Activated naive CD8-positive, alpha-beta T cell treated with anti-CD3 and anti-CD28 coated beads, Interleukin-2, amount 50 U/mL, for 24 hours (primary cell): ENCODE data around the gene BNIP5.
"Not testable (repeated sequence)": the region's sequence is repeated elsewhere in the genome, so short reads cannot be mapped to it uniquely, and the experiment has no call there.

Source experiments
- ATAC-seq: fragments of 150-1000 bp; cut with Tn5 transposase; one replicate; pipeline ENCODE4 v1.10.0; 2021
- DNase-seq: peaks from one replicate; pipeline ENCODE4 v3.0.0; 2021
- H3K27ac Mint-ChIP-seq: one replicate; pipeline ENCODE4 v1.8.0; 2021; ENCODE audit warnings: mild to moderate bottlenecking, mixed read lengths
- H3K27me3 Mint-ChIP-seq: one replicate; pipeline ENCODE4 v1.8.0; 2021; ENCODE audit warnings: mixed read lengths
- H3K36me3 Mint-ChIP-seq: one replicate; pipeline ENCODE4 v1.8.0; 2021; ENCODE audit warnings: low read depth, mixed read lengths
- H3K4me1 Mint-ChIP-seq: one replicate; pipeline ENCODE4 v1.8.0; 2021; ENCODE audit warnings: mixed read lengths
- H3K4me3 Mint-ChIP-seq: one replicate; pipeline ENCODE4 v1.8.0; 2021; ENCODE audit warnings: mild to moderate bottlenecking, moderate library complexity, mixed read lengths
- H3K9me3 Mint-ChIP-seq: one replicate; pipeline ENCODE4 v1.8.0; 2021; ENCODE audit warnings: mixed read lengths

Gene BNIP5

DNA sequence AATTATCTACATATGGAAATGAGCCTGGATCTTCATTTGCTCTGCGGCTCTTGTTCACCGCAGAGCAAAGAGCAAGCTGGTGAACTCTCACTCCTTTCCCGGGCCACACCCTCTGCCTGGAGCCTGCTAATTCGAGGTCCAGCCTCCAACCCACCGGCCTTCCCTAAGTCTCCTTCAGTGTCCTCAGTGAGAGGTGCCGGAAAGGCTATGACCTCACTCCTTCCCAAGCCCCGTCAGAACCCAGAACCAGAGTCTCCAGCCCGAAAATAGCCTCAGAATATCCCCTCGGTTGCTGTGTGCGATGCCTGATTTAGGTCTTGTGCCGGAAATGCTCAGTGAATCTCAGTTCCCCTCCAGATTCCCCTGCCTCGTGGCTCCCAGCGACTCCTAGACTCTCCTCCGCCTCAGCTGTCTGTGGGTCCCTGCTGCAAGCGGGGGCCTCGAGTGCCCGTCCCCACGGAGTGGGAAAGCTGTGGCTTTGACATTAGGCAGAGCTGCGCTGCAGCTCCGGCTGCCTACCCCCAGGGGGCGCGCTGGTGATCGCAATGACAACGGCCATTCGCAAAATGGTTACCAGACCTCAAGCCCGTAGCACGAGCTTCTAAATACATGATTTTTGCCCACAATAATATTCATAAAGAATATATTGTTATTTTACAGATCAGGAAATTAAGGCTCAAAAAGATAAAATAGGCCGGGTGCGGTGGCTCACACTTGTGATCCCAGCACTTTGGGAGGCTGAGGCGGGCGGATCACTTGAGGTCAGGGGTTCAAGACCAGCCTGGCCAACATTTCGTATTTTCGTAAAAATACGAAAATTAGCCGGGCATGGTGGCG lies 4.1 kb upstream of the BNIP5 start:
- no peak overlapping the region for H3K27ac Mint-ChIP-seq
- H3K9me3 Mint-ChIP-seq: no peaks in the 10 kb centered on the region
- peaks cover 15% of the 10 kb centered on the region for H3K27me3 Mint-ChIP-seq
- H3K36me3 Mint-ChIP-seq: no peaks in the 10 kb centered on the region
- H3K4me1 Mint-ChIP-seq: peaks cover 13% of the 10 kb centered on the region
- ATAC-seq (peak; percentile 68), DNase-seq (peak; percentile 77)
- peak overlapping the region; percentile 32 for H3K4me3 Mint-ChIP-seq

DNA sequence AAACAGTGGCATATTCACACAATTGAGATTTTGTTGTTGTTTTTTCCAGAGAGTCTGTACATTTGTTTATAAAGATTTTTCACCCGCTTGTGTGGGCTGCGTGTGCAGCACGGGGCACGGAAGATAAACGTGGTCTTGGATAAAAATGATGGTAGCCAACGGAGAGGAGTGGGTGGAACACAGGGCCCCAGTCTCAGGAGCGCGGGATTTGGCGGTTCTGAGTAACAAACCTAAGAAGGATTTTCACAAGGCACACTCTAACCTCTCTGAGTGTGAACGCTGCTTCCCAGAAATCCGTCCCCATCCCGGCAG lies 3.6 kb upstream of the BNIP5 start:
- peaks cover 15% of the 10 kb centered on the region for H3K27me3 Mint-ChIP-seq
- H3K9me3 Mint-ChIP-seq: no peaks in the 10 kb centered on the region
- DNase-seq: no peak
- H3K27ac Mint-ChIP-seq: no peak overlapping the region
- H3K36me3 Mint-ChIP-seq: no peaks in the 10 kb centered on the region
- H3K4me3 Mint-ChIP-seq: no peak overlapping the region
- ATAC-seq: no peak
- peaks cover 13% of the 10 kb centered on the region for H3K4me1 Mint-ChIP-seq

DNA sequence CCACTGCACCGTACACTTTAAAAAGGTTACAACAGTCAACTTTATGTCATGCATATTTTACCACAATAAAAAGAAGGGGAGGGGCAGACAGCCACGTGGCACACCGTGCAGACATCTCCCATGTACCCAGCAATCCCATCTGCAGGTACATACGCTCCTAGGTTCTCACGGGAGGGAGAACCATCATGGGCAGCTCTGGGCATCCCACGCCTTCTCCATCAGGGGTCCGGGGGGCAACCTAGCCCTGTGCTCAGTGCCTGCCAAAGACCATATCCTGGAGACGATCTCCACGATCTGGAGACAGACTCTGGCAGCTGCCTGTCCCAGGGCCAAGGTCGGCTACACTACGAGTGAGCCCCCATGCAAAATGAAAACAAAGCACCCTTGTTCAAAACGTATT lies 2.5 kb upstream of the BNIP5 start:
- Mint-ChIP-seq H3K27ac (no peak overlapping the region), H3K27me3 (peaks cover 23% of the 10 kb centered on the region), H3K36me3 (no peaks in the 10 kb centered on the region), H3K9me3 (no peaks in the 10 kb centered on the region), H3K4me1 (peaks cover 13% of the 10 kb centered on the region), H3K4me3 (no peak overlapping the region)
- no peak for DNase-seq
- ATAC-seq: no peak

DNA sequence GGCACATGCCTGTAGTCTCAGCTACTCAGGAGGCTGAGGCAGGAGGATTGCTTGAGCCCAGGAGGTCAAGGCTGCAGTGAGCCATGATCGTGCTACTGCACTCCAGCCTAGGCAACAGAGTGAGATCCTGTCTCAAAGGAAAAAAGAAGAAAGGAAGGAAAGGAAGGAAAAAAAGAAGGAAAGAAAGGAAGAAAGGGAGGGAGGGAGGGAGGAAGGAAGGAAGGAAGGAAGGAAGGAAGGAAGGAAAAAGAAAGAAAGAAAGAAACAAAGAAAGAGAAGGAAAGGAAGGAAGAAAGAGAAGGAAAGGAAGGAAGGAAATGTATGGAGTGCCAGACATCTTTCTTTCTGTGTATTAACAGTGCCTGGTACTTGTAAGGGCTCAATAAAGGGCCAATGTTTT lies 1.5 kb upstream of the BNIP5 start:
- H3K4me1 Mint-ChIP-seq: peaks cover 13% of the 10 kb centered on the region
- peaks cover 26% of the 10 kb centered on the region for H3K27me3 Mint-ChIP-seq
- not testable (repeated sequence) for H3K9me3 Mint-ChIP-seq, H3K36me3 Mint-ChIP-seq, DNase-seq, ATAC-seq, H3K4me3 Mint-ChIP-seq, H3K27ac Mint-ChIP-seq

DNA sequence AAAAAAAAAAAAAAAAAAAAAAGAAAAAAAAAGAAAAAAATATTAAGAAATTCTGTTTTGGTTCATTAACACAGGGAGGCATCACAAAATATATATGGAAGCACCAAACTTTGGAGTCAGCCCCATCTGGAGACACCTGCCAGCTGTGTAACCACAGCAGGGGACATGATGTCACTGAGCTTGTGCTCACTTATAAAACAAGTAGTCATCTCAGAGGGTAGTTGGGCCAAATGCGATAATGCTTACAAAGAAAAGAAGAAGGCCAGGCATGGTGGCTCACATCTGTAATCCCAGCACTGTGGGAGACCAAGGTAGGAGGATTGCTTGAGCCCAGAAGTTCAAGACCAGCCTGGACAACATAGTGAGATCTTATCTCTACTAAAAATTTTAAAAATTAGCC lies 1.1 kb upstream of the BNIP5 start:
- Mint-ChIP-seq H3K27me3 (peaks cover 30% of the 10 kb centered on the region), H3K9me3 (no peaks in the 10 kb centered on the region), H3K4me1 (peaks cover 13% of the 10 kb centered on the region), H3K36me3 (no peaks in the 10 kb centered on the region), H3K27ac (no peak overlapping the region), H3K4me3 (no peak overlapping the region)
- DNase-seq (no peak), ATAC-seq (no peak)

DNA sequence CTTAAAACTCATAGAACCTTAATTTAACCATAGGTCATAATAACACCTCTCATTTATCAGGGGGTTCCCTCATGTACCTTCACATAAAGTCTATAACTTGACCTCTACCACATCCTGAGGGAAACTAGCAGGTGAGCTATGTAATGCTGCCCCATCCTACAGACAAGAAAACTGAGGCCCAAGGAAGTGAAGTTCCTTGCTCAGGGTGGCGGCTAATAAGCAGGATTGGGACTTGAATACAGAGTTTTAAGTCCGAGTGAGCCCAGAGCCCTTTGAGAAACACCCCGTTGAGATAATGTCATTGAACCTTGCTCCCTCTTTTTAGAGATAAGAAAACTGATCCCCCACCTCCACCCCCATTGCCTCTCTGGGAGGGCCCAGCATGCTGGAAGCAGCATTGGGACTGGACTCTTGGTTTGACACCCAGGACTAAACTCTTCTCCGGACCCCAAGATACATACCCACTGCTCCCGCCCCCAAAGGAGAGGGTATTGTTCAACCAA lies 429 bp downstream of the BNIP5 start:
- no peak overlapping the region for H3K4me3 Mint-ChIP-seq
- ATAC-seq (no peak), DNase-seq (no peak)
- no peak overlapping the region for H3K27ac Mint-ChIP-seq
- H3K27me3 Mint-ChIP-seq: peaks cover 37% of the 10 kb centered on the region
- H3K4me1 Mint-ChIP-seq: peaks cover 13% of the 10 kb centered on the region
- no peaks in the 10 kb centered on the region for H3K9me3 Mint-ChIP-seq
- H3K36me3 Mint-ChIP-seq: no peaks in the 10 kb centered on the region

DNA sequence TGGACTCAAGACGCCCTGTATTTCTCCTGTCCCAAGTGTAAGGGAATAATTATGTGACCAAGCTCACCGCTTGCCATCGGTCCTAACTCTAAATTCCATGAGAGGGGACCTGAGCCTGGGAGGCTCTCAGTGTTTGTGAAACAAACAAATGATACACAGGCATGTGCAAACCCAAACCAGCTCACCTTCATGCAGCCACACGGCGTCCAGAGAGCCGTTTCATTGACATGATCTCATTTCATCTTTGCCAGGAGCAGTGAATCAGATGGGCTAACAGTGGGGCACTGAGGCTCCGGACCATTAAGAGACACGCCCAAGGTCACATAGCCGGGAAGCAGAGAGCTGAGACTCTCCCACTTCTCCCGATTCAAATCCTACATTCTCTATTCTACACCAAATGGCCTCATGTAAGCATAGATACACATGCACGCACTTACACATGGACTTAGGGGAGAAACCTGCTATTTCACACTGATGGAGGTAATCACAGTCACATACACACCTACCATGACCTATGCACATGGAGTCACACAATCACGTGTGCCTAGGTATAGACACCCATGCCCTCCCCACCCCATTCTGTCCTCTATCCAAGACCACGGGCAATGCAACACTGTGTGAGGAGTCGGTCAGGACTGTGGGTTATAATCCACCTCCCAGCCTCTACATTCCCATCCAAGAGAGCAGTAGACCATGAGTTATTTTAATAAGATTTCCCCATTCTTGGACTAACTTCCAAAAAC lies 1.1 kb downstream of the BNIP5 start:
- Mint-ChIP-seq H3K9me3 (no peaks in the 10 kb centered on the region), H3K27me3 (peaks cover 32% of the 10 kb centered on the region), H3K27ac (no peak overlapping the region), H3K4me3 (no peak overlapping the region), H3K4me1 (peaks cover 11% of the 10 kb centered on the region), H3K36me3 (no peaks in the 10 kb centered on the region)
- DNase-seq (no peak), ATAC-seq (no peak)

DNA sequence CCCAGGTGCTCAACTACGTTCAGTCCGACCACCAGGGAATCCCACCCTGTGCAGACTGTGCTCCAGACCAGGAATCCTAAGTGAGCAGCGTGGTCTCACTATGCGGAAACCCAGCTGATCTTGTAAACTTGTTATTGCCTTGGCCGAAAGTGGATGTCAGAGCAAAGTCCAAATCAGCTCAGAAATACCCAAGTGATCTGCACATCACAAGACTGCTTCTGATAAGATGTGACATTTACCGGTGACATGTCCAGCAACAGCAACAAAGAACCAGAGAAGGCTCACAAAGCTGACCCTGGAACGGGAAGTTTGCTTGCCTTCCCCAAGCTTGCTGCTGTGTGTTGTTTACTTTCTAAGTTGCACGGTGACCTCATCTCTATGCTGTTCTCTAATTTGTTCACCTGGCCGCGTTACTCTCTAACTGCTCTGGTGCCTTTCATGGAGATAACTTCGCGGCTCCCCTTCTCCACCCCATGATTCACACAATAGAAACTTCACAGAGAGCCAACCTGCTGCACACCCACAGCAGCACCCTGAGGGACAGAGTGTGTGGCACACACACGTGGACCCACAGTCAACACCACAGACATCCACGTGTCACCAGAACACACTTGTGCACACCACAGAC lies 1.7 kb downstream of the BNIP5 start:
- H3K27ac Mint-ChIP-seq: no peak overlapping the region
- H3K4me3 Mint-ChIP-seq: no peak overlapping the region
- peaks cover 8% of the 10 kb centered on the region for H3K4me1 Mint-ChIP-seq
- H3K27me3 Mint-ChIP-seq: peaks cover 25% of the 10 kb centered on the region
- no peaks in the 10 kb centered on the region for H3K36me3 Mint-ChIP-seq
- ATAC-seq: no peak
- H3K9me3 Mint-ChIP-seq: no peaks in the 10 kb centered on the region
- DNase-seq: no peak

DNA sequence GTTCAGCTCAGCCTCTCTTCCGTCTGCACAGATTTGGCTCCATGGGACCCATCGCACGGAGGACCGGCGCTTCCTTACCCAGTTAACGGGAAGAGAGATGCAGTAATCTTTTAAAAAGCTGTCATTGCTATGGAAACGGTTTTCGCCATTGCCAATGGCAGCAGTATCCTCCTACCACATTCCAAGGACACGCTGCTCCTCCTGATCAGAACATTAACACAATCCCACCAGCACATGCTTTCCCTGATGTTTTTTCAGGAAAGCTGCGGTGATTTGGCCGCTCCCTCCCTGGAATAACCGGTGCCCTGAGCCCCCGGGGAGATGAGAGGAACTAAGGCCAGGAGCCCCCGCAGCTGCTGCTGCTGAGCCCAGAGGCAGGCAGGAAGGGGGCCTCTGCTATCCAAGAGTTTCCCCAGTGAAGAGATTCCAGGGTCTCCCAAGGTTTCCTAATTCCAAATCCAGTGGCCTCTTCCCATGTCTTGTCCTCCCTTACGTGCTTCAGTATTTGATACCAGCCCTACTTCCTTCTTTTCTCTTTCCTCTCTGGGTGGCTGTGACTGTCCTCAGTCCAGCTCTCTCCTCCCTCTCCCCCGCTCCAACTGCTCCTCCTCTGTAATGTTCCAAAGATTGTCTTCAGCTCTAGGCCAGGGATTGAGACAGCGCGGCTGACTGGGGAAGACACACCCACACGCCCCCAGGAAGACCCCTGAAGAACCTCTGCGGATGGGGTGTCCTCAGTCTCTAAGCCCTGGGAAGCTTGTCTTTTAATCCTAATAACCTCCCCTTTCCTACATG lies 2.6 kb downstream of the BNIP5 start:
- Mint-ChIP-seq H3K4me3 (no peak overlapping the region), H3K36me3 (no peaks in the 10 kb centered on the region), H3K27me3 (peaks cover 24% of the 10 kb centered on the region), H3K4me1 (peaks cover 8% of the 10 kb centered on the region), H3K27ac (no peak overlapping the region), H3K9me3 (no peaks in the 10 kb centered on the region)
- DNase-seq: no peak
- ATAC-seq: no peak

DNA sequence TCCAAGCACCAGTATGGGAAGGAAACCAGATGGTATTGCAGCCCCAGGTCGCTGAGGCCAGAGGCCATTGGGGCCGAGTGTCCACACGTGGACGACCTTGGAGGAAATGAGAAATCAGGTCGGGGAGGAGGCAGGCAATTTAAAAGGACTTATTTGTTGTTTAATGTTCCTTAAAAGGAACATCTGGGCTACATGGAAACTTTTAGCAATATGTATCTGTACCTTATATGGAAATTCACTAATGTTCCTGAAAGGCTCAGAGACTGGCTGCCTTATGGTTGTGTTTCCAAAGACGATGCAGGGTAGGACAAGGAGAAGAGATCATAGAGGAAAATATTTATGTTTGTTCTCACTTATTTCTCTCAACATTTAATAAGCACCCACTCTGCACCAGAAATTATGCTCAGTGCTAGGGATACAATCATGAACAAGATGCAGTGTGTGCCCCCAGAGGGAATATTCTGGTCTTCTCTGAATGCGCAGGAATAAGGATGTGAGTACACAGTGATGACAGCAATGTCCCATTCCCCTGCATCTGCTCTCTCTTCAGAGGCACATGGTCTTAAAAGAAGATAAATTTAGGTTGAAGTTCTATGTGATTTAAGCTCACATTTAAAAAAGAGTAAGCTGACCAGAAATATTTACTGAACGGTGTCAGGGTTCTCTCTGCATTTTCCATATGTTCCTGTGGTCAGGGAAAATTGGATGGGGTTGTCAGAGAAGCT lies 3.4 kb downstream of the BNIP5 start:
- Mint-ChIP-seq H3K9me3 (no peaks in the 10 kb centered on the region), H3K4me1 (peaks cover 8% of the 10 kb centered on the region), H3K4me3 (no peak overlapping the region), H3K27me3 (peaks cover 24% of the 10 kb centered on the region), H3K27ac (no peak overlapping the region), H3K36me3 (no peaks in the 10 kb centered on the region)
- ATAC-seq (no peak), DNase-seq (no peak)

DNA sequence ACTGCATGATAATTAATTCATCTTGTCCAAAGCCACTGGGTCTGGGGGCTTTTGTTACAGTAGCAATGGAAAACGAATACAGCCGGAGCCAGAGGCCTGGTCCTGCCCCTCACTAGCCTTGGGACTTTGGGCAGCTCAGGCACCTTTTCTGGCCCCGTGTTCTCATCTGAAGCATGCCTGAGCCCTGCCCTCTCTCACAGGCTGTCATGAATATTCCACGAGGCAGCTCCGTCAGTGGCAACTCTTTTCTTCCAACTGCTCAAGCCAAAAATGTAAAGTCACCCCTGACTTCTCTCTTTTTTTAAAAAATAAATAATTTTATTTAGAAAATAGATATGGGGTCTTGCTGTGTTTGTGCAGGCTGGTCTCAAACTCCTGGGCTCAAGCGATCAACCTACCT lies 5.3 kb downstream of the BNIP5 start:
- DNase-seq: no peak
- H3K36me3 Mint-ChIP-seq: no peaks in the 10 kb centered on the region

DNA sequence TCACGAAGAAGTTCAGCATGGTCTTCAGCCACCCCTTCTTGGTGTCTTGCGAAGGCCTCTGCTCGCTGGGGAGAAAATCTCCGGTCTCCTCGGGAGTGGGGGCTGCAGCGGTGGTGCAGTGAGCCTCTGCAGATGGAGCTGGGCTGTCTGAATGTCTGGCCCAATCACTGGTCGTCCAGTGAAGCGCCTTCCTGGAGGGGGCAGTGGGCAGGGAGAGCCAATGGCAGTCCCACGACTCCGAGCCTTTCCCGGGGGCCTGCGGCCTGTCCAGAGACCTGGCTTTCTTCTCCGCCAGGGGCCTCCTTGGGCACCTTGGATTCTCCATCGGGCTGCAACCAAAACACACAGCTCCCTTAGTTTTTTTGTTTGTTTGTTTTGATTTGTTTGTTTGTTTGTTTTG lies 6.3 kb downstream of the BNIP5 start:
- no peak overlapping the region for H3K4me3 Mint-ChIP-seq
- H3K36me3 Mint-ChIP-seq: no peaks in the 10 kb centered on the region
- H3K27me3 Mint-ChIP-seq: peaks cover 24% of the 10 kb centered on the region
- H3K27ac Mint-ChIP-seq: no peak overlapping the region
- H3K4me1 Mint-ChIP-seq: no peaks in the 10 kb centered on the region
- no peaks in the 10 kb centered on the region for H3K9me3 Mint-ChIP-seq
- ATAC-seq (no peak), DNase-seq (no peak)

More for the DNA sequence above, 5.3 kb downstream of the BNIP5 start:
- H3K27ac Mint-ChIP-seq: no peak overlapping the region
- peaks cover 24% of the 10 kb centered on the region for H3K27me3 Mint-ChIP-seq
- no peaks in the 10 kb centered on the region for H3K9me3 Mint-ChIP-seq
- no peak for ATAC-seq
- H3K4me3 Mint-ChIP-seq: no peak overlapping the region
- H3K4me1 Mint-ChIP-seq: no peaks in the 10 kb centered on the region

DNA sequence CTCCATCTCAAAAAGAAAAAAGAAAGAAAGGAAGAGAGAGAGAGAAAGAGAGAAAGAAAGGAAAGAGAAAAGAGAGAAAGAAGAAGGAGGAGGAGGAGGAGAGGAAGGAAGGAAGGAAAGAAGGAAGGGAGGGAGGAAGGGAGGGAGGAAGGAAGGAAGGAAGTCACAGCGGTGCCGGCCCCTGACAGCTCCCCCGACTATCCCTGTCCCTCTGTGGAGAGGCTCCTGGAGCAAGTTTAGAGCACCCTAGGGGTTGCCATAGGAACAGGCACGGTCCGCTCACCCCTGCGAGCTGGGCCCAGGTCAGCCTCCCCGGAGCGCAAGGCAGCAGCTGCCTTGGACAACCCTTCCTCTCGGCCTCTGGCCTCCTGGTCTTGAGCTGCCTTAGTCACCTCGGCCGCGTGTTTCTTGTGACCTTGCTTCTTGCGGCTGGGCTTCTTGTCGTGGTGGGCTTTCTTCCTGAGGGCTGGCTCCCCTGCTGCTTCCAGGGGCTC lies 6.8 kb downstream of the BNIP5 start:
- H3K4me1 Mint-ChIP-seq: no peaks in the 10 kb centered on the region
- H3K27ac Mint-ChIP-seq: no peak overlapping the region
- H3K36me3 Mint-ChIP-seq: no peaks in the 10 kb centered on the region
- no peak for ATAC-seq
- no peak for DNase-seq
- peaks cover 22% of the 10 kb centered on the region for H3K27me3 Mint-ChIP-seq
- H3K9me3 Mint-ChIP-seq: no peaks in the 10 kb centered on the region
- no peak overlapping the region for H3K4me3 Mint-ChIP-seq

DNA sequence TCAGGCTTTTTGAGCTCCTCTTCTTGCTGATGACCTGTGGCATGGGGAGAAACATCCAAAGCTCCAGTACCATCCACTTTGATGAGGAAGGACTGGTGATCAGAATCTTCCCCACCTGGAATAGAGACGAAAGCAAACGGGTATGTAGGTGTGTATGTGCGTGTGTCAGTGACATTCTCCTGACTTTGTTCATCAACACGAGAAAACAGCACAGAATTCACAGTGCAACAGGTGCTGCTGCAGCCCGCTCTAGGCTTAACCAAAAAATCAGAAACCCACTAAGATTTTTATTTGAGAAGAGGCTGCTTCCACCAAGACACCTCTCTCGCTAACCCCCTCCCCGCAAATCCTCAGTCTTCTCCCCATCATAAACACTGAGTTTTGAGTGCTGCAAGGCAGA lies 8.1 kb downstream of the BNIP5 start:
- Mint-ChIP-seq H3K27ac (no peak overlapping the region), H3K27me3 (peaks cover 15% of the 10 kb centered on the region), H3K4me3 (no peak overlapping the region), H3K9me3 (no peaks in the 10 kb centered on the region), H3K36me3 (no peaks in the 10 kb centered on the region), H3K4me1 (no peaks in the 10 kb centered on the region)
- ATAC-seq (no peak), DNase-seq (no peak)
